ENCODE results near the gene SERBP1.

DNA sequence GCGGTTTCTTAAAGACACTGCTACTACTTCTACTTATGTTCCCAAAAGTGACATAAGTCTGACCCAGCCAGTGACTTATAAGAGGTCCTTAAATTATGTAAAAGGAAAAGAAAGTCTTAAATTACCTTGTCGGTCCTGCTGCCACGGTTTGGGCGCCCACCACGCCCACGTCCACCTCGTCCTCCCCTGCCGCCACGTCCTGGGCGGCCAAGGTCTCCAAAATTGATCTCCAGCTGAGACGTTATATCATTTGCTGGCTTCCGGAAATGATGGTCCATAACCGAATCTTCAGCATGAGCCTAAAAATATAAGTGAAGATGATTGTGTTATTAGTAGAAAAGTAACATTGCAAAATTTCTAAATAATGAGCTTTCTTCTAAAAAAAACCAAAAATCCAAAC, 15.2 kb downstream of the SERBP1 start:
- TF ChIP-seq, protein P1, sequence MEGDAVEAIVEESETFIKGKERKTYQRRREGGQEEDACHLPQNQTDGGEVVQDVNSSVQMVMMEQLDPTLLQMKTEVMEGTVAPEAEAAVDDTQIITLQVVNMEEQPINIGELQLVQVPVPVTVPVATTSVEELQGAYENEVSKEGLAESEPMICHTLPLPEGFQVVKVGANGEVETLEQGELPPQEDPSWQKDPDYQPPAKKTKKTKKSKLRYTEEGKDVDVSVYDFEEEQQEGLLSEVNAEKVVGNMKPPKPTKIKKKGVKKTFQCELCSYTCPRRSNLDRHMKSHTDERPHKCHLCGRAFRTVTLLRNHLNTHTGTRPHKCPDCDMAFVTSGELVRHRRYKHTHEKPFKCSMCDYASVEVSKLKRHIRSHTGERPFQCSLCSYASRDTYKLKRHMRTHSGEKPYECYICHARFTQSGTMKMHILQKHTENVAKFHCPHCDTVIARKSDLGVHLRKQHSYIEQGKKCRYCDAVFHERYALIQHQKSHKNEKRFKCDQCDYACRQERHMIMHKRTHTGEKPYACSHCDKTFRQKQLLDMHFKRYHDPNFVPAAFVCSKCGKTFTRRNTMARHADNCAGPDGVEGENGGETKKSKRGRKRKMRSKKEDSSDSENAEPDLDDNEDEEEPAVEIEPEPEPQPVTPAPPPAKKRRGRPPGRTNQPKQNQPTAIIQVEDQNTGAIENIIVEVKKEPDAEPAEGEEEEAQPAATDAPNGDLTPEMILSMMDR (IDR thresholded peaks at IDR 0.05), result no peak
- no peak for TF ChIP-seq POLR2A (IDR thresholded peaks at IDR 0.05)

Data from adrenal gland (tissue), 5 donors.